ENCODE data around the gene PBX1. TPM values are rescaled to one million over a fixed set of nuclear protein-coding genes. Genes with fewer than 3 reads are reported as not detected.

The PBX1 gene
- total and polyA plus RNA-seq, 10 of the 15 experiments (the other 5 are each of a cell fraction or from before 2014, with no cell fraction given), result 0.05 to 0.28 (median 0.11) TPM; not detected in 5

DNA sequence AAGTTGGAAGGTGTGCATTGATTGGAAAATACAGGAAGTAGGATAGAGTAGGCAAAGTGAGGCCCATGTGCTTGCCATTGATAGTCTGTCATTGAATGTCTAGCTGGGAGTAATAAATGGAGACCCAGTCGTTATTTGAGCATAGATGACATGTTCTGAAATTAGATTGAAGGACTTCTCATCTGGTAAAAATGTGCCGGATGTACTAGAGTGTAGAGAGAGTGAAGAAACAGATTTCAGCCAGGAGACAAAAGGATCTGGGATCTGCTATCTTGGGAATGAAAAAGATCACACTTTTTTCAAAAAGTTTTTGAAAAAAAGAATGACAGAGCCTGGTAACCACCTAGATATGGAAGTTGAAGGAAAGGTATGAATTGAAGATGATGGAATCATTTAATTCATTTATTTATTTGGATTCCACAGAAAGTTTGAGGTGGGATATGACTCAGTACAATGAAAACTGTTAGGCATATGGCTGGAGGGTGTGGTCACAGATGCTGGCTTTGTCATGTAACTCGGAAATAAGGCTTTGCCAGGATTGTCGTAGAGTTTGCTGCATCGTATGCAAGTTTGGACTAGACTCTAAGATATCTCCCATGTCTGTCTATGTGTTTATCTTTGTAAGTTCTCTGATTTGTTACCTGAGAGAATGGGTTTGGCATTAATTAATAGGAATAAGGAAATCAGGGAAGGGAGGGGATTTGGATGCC, 137.1 kb downstream of the PBX1 start:
- H3K79me2 ChIP-seq (ENCODE audit: control insufficient read depth, insufficient read depth, low read length), result no peaks in the 10 kb centered on the region
- H3K9ac ChIP-seq (ENCODE audit: control insufficient read depth, insufficient read depth, low read length), result no peak overlapping the region
- CTCF ChIA-PET, result no interaction called here
- H3K36me3 ChIP-seq (ENCODE audit: control insufficient read depth in 2 of 2, insufficient read depth in 2 of 2, low read length in 1 of 2), result no peaks in the 10 kb centered on the region
- no peak overlapping the region for H3K4me3 ChIP-seq
- RAD21 ChIA-PET (ENCODE audit: unreplicated experiment), result no interaction called here
- no peaks in the 10 kb centered on the region for H4K20me1 ChIP-seq (ENCODE audit: control insufficient read depth, insufficient read depth)
- 56% methylated on average over 5 of the region's 5 CpGs for WGBS (ENCODE audit: insufficient coverage, insufficient replicate concordance, low lambda C conversion rate, missing lambda C conversion rate)
- H3K9me3 ChIP-seq (replicated peaks; ENCODE audit: control insufficient read depth, insufficient read depth, low read length), result no peaks in the 10 kb centered on the region
- H3K4me1 ChIP-seq (ENCODE audit: control insufficient read depth, insufficient read depth, low read length), result no peaks in the 10 kb centered on the region
- no peak for ATAC-seq
- no peak for FAIRE-seq
- POLR2A ChIA-PET, result no interaction called here
- DNase-seq (ENCODE audit: low read depth, low spot score), result no peak
- in situ Hi-C loops (cut with MboI), result no loop called here
- intact Hi-C loops (cut with micrococcal nuclease; ENCODE audit: unreplicated experiment), result no loop called here
- H3K27ac ChIP-seq (ENCODE audit: control insufficient read depth, insufficient read depth), result no peak overlapping the region
- H2AFZ ChIP-seq (ENCODE audit: control insufficient read depth, low read depth, low read length), result no peak overlapping the region
- TF ChIP-seq HCFC1 (IDR thresholded peaks at IDR 0.05; ENCODE audit: low read length) (no peak), ZNF207 (IDR thresholded peaks at IDR 0.05; ENCODE audit: borderline replicate concordance) (no peak), EGR1 (IDR thresholded peaks at IDR 0.05; ENCODE audit: borderline replicate concordance in 1 of 2, low read depth in 2 of 2, low read length in 2 of 2) (no peak), CBX5 (IDR thresholded peaks at IDR 0.05; ENCODE audit: low read depth) (no peak), SPI1 (IDR thresholded peaks at IDR 0.05; ENCODE audit: borderline replicate concordance, insufficient read depth, low read depth, low read length) (no peak), ASH2L (IDR thresholded peaks at IDR 0.05; ENCODE audit: borderline replicate concordance, low read depth) (no peak), RELA (IDR thresholded peaks at IDR 0.05; ENCODE audit: borderline replicate concordance, partially characterized antibody) (no peak), RAD51 (IDR thresholded peaks at IDR 0.05) (no peak), CREB1 (IDR thresholded peaks at IDR 0.05; ENCODE audit: low read depth) (no peak), BMI1 (IDR thresholded peaks at IDR 0.05; ENCODE audit: borderline replicate concordance) (no peak), MTA2 (IDR thresholded peaks at IDR 0.05; ENCODE audit: low read depth) (no peak), RCOR1 (conservative IDR thresholded peaks at IDR 0.05; ENCODE audit: low read depth, low read length) (no peak), SUZ12 (IDR thresholded peaks at IDR 0.05; ENCODE audit: unreplicated experiment) (no peak)
- TF ChIP-seq, protein P1, sequence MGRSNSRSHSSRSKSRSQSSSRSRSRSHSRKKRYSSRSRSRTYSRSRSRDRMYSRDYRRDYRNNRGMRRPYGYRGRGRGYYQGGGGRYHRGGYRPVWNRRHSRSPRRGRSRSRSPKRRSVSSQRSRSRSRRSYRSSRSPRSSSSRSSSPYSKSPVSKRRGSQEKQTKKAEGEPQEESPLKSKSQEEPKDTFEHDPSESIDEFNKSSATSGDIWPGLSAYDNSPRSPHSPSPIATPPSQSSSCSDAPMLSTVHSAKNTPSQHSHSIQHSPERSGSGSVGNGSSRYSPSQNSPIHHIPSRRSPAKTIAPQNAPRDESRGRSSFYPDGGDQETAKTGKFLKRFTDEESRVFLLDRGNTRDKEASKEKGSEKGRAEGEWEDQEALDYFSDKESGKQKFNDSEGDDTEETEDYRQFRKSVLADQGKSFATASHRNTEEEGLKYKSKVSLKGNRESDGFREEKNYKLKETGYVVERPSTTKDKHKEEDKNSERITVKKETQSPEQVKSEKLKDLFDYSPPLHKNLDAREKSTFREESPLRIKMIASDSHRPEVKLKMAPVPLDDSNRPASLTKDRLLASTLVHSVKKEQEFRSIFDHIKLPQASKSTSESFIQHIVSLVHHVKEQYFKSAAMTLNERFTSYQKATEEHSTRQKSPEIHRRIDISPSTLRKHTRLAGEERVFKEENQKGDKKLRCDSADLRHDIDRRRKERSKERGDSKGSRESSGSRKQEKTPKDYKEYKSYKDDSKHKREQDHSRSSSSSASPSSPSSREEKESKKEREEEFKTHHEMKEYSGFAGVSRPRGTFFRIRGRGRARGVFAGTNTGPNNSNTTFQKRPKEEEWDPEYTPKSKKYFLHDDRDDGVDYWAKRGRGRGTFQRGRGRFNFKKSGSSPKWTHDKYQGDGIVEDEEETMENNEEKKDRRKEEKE (IDR thresholded peaks at IDR 0.05), result no peak
- TF ChIP-seq, protein P2, sequence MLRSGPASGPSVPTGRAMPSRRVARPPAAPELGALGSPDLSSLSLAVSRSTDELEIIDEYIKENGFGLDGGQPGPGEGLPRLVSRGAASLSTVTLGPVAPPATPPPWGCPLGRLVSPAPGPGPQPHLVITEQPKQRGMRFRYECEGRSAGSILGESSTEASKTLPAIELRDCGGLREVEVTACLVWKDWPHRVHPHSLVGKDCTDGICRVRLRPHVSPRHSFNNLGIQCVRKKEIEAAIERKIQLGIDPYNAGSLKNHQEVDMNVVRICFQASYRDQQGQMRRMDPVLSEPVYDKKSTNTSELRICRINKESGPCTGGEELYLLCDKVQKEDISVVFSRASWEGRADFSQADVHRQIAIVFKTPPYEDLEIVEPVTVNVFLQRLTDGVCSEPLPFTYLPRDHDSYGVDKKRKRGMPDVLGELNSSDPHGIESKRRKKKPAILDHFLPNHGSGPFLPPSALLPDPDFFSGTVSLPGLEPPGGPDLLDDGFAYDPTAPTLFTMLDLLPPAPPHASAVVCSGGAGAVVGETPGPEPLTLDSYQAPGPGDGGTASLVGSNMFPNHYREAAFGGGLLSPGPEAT (IDR thresholded peaks at IDR 0.05; ENCODE audit: low read depth), result no peak
- TF ChIP-seq, protein P3, sequence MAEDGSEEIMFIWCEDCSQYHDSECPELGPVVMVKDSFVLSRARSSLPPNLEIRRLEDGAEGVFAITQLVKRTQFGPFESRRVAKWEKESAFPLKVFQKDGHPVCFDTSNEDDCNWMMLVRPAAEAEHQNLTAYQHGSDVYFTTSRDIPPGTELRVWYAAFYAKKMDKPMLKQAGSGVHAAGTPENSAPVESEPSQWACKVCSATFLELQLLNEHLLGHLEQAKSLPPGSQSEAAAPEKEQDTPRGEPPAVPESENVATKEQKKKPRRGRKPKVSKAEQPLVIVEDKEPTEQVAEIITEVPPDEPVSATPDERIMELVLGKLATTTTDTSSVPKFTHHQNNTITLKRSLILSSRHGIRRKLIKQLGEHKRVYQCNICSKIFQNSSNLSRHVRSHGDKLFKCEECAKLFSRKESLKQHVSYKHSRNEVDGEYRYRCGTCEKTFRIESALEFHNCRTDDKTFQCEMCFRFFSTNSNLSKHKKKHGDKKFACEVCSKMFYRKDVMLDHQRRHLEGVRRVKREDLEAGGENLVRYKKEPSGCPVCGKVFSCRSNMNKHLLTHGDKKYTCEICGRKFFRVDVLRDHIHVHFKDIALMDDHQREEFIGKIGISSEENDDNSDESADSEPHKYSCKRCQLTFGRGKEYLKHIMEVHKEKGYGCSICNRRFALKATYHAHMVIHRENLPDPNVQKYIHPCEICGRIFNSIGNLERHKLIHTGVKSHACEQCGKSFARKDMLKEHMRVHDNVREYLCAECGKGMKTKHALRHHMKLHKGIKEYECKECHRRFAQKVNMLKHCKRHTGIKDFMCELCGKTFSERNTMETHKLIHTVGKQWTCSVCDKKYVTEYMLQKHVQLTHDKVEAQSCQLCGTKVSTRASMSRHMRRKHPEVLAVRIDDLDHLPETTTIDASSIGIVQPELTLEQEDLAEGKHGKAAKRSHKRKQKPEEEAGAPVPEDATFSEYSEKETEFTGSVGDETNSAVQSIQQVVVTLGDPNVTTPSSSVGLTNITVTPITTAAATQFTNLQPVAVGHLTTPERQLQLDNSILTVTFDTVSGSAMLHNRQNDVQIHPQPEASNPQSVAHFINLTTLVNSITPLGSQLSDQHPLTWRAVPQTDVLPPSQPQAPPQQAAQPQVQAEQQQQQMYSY (CRISPR knock-in tag; IDR thresholded peaks at IDR 0.05), result no peak
- H3K4me2 ChIP-seq (ENCODE audit: control insufficient read depth, insufficient read depth), result no peak overlapping the region
- H3K27me3 ChIP-seq (replicated peaks in 1 of 2; ENCODE audit: control insufficient read depth in 2 of 2, insufficient read depth in 2 of 2, low read length in 1 of 2), result no peaks in the 10 kb centered on the region
- BruUV-seq (replicated peaks), result no TSS peak
- SMC1A ChIA-PET (ENCODE audit: uncharacterized antibody, unreplicated experiment), result no interaction called here
